GM18526 (cell line): ENCODE results near the gene C10orf143.

Source experiments
- POLR2A ChIP-seq: IDR thresholded peaks from 3 replicates; pipeline ENCODE4 v1.6.1; 2011; ENCODE audit not compliant: insufficient read length; ENCODE audit errors: extremely low read depth

Gene C10orf143

DNA sequence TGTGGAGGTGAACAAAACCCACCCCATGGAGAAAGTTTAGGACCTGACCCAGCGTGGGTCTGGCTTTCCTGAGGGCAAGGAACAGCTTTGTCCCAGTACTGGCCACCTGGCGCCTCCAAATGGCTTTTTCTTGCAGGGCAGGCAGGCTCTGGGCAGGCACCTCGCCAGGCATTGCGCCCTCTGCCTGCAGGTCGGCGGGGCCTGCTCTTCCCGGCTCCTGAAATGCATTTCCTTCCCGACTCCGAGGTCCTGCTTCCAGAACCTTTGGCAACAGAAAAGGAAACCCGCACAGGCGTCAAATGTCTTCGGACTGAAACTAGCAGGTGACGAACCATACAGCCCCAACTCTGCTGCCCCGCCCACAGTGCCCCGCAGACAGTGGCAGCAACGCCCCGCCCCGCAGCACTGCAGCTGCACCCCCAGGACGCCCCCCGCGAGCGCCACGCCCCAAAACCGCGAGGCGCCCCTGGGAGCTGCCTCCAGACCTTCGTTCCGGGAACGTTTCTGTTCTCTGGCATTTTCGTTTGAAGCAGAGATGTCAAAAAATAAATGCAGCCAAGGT, 65.5 kb downstream of the C10orf143 start:
- no peak for TF ChIP-seq POLR2A

DNA sequence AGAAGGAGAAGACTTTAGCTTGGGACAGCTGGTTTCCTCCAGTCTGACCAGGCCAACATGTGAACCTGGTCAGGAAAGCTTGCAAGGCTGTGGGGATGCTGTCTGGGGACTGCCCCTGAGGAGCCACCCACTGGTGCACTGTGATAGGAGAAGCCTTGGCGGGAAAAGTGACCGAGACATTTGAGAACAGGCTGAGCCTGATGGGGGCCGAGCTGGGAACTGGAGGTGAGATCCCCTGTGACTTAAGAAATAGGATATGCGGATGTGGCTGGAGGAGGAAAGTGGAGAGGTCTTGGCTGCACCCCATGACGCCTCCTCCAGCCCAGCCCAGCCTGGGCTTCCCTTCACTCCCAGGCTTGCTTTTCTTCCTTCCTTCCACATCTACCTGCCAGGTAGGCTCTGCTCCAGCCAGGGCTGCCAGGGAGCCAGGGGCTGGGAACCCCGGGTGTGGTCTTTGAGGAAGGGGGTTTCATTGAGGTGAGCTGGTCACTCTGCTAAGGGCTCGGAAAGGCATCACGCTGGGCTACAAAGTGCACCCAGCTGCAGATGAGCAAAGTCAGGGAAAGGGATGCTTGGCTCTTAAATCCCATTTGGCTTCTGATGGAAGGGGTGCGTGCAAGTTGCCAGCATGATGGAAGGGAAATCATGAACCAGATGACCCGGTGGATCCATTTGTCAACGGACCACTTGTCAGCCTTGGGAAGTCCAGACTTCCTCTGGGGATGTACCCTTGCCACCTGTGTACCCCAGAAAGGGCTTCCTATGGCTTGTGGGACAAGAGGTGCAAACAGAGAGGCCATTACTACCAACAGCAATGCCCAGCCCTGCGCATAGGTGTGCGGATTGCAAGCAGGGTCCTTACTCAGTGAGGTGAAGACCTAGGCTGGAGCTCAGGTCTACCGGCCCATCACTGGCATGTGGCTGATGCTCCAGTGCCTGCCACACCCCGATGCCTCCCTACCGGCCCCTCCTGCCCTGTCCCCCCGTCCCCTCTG, 66.3 kb downstream of the C10orf143 start:
- no peak for TF ChIP-seq POLR2A

DNA sequence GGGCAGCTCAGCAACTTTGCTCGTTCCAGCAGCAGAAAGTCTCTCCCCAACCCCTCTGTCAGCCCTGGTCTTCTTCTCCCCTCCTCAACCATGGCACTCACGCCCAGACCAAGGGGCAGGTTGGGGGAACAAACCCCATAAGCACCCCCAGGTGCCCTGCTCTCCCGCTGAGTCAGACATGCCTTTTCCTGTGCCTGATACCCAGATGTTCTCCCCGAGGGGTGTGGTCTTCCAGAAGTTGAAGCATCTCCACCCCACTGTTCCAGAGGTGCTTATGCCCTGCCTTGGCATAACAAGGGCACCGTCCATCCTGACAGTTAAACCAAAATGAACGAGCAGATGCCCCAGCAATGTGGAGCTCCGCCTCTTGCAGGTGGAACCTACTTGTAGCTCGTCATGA, 67.1 kb downstream of the C10orf143 start:
- no peak for TF ChIP-seq POLR2A

DNA sequence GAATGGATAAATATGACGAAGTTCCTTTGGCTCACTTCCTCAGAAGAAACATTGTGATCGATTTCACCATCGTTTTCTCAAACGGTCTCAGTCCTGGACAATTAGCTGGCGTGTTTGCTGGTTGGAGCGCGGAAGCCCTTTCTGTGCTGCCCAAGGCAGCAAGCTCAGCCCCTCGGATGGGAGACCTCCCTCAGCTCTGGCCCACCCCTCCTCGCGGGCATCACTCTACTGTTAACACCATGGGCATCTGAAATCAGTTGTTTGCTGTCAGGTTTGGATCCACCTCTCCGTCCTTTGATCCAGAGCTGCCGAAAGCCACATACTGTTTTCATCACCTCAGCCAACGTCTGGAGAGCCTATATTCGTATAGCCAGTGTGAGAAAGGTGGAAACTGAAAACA, 68.2 kb downstream of the C10orf143 start:
- TF ChIP-seq POLR2A = no peak

DNA sequence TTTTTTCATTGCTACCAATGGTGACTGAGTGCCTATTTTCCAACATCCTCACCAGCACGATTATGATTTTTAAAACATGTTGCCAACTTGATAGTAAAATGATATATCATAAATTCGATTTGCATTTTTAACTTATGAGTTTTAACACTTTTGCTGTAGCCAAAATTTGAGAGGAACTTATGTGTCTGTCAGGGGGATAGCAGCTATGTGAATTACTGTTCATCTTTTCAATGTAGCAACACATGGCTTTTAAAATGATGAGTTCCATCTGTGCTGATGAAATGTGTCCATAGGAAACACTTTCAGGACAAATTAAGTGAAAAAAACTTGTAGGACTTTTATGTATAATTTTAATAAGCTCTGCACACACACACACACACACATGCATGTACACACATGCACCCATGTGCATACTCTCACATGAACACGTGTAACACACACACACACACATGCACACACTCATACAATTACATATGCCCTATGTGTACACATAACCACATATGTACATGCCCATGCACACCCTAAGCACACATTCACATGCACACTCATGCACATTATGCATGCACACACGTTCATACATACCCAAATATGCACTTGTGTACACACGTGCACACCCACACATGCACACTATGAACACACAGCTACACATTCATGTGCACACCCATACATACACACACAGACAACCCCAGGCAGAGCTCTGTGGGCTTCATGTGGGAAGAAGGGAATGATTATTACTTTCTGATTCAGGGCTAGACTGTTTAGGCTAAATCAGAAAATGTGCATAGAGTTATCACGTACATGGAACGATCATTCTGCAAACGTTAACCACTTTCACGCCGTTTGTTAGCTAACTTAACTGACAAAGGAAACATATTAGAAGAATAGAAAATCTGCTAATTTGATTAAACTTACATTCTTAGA, 68.9 kb downstream of the C10orf143 start:
- no peak for TF ChIP-seq POLR2A

DNA sequence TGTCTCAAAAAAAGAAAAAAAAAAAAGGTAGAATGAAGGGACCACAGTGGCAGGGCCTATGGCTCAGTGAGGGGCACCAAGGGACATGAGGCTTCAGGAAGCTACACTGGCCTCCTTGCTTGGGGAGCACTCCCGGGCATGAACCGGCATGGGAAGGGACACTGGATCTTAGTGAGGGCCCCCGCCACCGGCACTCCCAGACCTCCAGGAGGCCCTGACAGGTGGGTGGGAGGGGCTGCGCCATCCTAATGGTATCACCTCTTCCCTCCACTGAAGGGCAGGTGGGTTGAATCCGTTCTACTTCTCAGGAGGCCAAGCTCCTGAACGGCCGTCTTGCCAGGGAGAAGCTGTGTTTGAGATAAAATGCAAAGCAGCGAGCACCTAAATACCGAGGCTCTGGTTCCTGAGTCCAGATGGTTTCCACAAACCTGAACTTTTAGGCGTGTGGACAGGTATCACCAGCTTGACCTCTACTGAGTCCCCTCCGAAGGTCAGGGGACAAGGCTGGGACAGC, 69.8 kb downstream of the C10orf143 start:
- no peak for TF ChIP-seq POLR2A

DNA sequence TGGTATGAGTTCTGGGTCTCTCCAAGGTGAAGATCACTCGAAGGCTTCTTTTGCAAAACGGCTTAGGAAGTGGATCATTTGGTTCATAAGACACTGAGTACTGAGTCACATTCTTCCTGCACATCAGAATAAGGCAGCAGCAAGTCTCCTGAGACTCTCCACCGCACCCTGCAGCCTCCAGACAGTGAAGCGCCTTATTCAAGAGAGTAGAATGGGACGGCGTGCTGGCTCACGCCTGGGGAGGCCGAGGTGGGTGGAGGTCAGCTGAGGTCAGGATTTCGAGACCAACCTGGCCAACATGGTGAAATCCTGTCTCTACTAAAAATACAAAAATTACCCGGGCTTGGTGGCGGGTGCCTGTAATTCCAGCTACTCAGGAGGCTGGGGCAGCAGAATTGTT, 70.3 kb downstream of the C10orf143 start:
- TF ChIP-seq POLR2A = no peak

DNA sequence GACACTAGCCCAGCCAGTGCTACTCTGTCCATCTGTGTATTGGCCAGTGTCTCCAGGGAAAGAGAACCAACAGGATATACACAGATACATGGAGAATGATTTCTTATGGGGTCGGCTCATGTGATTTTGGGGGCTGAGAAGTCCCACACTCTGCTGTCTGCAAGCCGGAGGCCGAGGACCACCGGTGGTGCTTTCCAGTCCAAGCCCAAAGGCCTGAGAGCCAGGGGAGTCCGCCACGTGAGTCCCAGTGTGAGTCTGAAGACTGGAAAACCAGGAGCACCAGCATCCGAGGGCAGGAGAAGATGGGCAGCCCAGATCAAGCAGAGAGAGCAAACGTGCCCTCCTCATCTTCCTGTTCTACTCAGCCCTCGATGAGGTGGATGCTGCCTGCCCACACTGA, 71.5 kb downstream of the C10orf143 start:
- TF ChIP-seq POLR2A = no peak

DNA sequence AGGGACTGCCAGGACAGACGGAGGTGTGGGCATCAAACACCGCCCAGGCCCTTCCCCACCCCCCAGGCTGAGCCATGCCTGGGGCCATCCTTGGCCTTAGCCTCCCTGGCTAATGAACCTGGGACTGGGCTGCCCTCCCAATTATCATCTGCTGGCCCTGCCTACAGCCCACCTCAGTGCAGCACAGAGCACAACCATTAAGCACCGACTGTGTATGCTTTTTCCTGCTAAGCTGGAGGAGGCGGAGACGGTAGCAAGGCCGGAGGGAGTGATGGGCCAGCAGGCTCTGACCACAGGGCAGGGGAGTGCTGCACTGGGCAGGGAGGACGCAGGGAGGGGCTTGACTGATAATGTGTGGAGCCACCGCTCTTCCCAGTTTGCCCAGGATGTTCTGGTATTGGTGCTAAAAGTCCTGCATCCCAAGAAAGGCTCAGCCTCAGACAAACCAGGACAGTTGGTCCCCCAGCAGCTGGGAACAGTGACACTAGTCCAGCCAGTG, 72.0 kb downstream of the C10orf143 start:
- no peak for TF ChIP-seq POLR2A

DNA sequence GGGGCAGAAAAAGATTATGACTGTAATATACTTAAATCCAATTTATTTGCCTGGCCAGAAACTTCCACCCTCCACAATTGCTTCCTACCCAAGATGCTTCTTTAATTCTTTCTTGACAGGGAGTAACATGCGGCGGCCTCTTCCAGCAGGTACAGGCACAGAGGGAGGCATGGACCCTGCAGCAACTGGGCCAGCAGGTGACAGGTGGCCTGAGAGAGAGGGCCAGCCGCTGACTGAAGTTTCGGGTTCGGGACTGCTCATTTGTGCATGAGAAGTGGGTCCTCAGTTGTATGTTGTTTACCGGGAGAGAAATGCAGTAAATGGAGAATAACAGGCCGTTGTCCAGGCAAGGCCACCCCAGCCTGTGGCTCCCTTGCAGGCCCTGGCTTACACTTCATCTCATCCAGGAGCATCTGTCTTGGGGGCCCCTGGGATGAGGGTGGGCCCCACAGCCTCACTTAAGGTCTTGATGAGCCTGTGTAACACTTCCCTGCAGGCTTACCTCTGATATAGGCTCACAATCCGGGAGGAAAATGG, 72.5 kb downstream of the C10orf143 start:
- TF ChIP-seq POLR2A = no peak

DNA sequence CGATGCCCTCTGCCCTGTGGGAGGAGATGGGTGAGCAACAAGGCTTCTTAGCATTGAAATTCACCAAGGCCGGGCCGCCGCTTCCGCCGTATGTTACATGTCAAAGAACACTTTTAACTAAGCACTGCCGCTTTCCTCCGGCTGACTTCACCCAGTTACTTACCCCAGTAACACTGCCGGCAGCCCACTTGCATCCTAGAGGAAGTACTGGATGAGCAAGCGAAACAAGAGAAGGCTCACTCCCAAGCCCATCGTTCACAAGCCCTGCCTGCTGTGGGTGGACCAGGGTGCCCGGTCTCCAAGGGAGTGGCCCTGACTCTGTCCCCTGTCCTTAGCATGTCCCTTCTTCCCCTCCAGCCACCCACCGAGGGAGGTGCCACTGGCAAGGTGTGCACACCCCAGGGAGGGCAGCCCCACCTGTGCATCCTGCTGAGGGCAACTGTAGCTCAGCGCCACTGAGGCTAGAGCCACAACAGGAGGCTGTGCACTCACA, 73.4 kb downstream of the C10orf143 start:
- no peak for TF ChIP-seq POLR2A

DNA sequence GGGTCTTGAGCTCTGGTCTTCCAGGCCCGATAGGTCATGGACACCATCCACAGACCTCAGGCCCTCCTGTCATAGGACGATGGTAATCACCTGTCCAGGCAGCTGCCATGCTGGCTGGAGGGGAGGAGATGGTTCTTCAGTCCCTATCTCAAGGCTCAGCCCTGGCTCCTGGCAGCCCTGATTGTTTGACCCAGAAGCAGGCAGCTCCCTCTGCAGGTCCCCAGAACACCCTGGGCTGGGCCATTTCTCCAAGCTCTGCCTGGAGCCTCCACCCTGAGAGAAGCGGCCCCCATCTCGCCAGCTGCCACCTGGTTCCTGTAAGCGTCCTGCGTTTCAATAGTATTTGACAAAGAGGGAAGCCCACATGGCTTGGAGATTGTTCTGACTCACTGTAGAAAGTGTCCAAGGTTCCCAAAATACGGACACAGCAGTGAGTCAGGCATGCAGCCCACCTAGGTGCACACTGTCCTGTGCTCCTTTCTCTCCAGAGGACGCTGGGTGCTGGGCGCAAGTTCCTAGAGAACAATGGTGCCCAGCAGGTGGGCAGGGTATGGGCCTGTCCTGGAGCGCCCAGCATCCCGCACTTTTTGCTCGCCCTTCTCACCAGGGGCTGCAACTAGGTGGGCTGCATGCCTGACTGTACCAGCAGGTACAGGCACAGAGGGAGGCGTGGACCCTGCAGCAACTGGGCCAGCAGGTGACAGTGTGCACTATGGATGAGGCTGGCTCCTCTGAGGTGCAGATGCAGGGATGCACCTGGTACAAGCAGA, 74.1 kb downstream of the C10orf143 start:
- TF ChIP-seq POLR2A = no peak

DNA sequence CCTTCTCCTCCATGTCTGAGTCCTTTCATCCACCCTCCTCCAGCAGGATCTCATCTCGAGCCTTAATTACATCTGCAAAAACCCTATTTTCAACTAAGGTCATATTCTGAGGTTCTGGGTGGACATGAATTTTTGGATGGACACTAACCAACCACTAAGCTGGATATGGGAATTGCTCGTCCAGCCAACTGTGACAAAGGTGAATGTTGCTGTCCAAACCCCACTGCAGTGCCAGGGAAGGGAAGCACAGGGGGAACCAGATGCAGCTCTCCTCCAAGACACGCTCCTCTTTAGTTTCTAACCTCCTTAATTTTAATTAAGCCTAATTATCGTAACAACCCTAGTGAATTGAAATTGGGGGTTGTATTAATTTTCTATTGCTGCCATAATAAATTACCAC, 81.4 kb downstream of the C10orf143 start:
- no peak for TF ChIP-seq POLR2A

DNA sequence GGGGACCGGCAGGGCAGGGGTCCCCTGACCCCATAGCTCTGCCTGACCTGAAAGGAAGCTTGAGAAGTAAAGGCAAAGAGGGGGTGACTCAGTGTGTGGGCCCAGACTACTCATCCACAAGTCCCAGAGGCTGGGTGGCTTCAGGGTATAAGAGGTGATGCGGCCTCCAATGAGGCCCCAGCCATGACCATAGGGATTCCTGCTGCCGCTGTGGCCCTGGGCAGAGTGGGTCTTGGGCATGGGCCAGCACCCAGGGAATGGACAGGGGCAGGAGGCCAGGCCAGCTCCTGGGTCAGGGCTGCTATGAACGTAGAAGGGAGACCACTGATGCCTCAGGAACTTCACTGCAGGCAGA, 82.2 kb downstream of the C10orf143 start:
- no peak for TF ChIP-seq POLR2A

DNA sequence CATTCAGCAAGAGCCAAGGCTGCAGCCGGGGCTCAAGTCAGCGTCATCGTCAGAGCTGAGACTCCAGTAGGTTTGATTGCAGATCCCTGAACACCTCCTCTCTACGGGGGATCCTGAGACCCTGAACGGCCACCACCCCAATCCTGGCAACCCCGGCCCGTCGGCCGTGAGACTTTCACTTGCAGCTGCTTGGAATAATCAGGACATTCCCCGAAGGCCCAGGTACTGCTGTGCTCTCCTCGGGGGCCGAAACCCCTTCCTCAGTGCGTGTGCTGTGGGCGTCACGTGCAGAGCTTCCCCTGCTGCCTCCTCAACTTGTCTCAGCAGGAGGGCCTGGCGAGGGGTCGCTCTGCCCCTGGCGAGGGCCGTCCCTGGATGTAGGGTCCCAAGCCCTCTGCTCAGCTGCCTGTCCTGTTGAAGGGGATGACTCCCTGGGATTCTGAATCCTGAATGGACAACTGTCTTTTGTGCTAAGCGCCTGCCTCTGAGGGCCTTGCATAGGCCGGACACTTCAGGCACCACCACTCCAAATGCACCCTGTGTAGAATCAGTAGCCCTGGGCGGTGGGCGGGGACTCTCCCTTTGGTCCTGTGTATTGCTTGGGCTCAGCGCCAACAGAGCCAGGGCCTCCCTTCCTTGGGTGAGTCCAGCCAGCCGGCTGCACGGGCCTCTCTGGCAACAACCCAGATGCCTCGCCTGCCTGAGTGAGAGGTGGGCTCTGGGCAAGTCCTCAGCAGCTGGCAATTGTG, 82.7 kb downstream of the C10orf143 start:
- TF ChIP-seq POLR2A = no peak
